Measurements from ENCODE around the gene MIEF1. TPM values are rescaled to one million over a fixed set of nuclear protein-coding genes. Genes with fewer than 3 reads are reported as not detected.

Gene MIEF1
- total and polyA plus RNA-seq, 2 experiments from 2014 or later = 13.2 to 40.1 TPM

DNA sequence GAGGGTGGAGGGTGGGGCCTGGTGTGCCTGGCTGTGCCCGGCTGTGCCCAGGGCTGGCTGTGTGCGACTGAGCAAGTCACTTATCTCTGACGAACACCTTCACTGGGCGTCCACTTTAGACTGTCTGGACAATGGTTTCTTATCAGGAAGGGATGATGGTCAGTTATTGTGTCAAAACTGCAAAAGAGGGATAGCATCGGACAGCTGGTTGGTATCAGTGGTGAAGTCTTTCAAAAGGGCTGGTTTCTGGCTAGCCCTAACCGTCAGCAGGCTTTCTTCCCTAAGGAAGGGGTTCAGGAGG, 49.4 kb upstream of the MIEF1 start:
- Histone ChIP-seq H3K9me2 (ENCODE audit: insufficient read depth) (no peaks in the 10 kb centered on the region), H3K36me3 (ENCODE audit: insufficient read depth) (no peaks in the 10 kb centered on the region), H2AFZ (no peak overlapping the region), H3K4me3 (no peak overlapping the region), H3K27me3 (ENCODE audit: insufficient read depth) (peaks cover 17% of the 10 kb centered on the region), H3K27ac (ENCODE audit: low read depth) (no peak overlapping the region), H3K4me1 (ENCODE audit: insufficient read depth) (peaks cover 15% of the 10 kb centered on the region), H3K79me2 (replicated peaks; ENCODE audit: insufficient read depth) (no peaks in the 10 kb centered on the region), H4K20me1 (replicated peaks; ENCODE audit: insufficient read depth) (no peaks in the 10 kb centered on the region), H3K4me2 (no peak overlapping the region), H3F3A (replicated peaks; ENCODE audit: low read depth) (peaks cover 11% of the 10 kb centered on the region; the same call in 1 of the 2 replicates)
- H3K9me3 Mint-ChIP-seq = no peaks in the 10 kb centered on the region; the same call in 2 of the 3 replicates
- no peak overlapping the region for H3K27ac Mint-ChIP-seq
- no peak for TF ChIP-seq EZH2phosphoT487 (IDR thresholded peaks at IDR 0.05; ENCODE audit: unreplicated experiment)
- TF ChIP-seq, protein P1, sequence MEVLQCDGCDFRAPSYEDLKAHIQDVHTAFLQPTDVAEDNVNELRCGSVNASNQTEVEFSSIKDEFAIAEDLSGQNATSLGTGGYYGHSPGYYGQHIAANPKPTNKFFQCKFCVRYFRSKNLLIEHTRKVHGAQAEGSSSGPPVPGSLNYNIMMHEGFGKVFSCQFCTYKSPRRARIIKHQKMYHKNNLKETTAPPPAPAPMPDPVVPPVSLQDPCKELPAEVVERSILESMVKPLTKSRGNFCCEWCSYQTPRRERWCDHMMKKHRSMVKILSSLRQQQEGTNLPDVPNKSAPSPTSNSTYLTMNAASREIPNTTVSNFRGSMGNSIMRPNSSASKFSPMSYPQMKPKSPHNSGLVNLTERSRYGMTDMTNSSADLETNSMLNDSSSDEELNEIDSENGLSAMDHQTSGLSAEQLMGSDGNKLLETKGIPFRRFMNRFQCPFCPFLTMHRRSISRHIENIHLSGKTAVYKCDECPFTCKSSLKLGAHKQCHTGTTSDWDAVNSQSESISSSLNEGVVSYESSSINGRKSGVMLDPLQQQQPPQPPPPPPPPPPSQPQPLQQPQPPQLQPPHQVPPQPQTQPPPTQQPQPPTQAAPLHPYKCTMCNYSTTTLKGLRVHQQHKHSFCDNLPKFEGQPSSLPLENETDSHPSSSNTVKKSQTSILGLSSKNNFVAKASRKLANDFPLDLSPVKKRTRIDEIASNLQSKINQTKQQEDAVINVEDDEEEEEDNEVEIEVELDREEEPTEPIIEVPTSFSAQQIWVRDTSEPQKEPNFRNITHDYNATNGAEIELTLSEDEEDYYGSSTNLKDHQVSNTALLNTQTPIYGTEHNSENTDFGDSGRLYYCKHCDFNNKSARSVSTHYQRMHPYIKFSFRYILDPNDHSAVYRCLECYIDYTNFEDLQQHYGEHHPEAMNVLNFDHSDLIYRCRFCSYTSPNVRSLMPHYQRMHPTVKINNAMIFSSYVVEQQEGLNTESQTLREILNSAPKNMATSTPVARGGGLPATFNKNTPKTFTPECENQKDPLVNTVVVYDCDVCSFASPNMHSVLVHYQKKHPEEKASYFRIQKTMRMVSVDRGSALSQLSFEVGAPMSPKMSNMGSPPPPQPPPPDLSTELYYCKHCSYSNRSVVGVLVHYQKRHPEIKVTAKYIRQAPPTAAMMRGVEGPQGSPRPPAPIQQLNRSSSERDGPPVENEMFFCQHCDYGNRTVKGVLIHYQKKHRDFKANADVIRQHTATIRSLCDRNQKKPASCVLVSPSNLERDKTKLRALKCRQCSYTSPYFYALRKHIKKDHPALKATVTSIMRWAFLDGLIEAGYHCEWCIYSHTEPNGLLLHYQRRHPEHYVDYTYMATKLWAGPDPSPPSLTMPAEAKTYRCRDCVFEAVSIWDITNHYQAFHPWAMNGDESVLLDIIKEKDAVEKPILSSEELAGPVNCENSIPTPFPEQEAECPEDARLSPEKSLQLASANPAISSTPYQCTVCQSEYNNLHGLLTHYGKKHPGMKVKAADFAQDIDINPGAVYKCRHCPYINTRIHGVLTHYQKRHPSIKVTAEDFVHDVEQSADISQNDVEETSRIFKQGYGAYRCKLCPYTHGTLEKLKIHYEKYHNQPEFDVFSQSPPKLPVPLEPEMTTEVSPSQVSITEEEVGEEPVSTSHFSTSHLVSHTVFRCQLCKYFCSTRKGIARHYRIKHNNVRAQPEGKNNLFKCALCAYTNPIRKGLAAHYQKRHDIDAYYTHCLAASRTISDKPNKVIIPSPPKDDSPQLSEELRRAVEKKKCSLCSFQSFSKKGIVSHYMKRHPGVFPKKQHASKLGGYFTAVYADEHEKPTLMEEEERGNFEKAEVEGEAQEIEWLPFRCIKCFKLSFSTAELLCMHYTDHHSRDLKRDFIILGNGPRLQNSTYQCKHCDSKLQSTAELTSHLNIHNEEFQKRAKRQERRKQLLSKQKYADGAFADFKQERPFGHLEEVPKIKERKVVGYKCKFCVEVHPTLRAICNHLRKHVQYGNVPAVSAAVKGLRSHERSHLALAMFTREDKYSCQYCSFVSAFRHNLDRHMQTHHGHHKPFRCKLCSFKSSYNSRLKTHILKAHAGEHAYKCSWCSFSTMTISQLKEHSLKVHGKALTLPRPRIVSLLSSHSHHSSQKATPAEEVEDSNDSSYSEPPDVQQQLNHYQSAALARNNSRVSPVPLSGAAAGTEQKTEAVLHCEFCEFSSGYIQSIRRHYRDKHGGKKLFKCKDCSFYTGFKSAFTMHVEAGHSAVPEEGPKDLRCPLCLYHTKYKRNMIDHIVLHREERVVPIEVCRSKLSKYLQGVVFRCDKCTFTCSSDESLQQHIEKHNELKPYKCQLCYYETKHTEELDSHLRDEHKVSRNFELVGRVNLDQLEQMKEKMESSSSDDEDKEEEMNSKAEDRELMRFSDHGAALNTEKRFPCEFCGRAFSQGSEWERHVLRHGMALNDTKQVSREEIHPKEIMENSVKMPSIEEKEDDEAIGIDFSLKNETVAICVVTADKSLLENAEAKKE (CRISPR knock-in tag; IDR thresholded peaks at IDR 0.05) = no peak
- no peak for TF ChIP-seq STAT1 (IDR thresholded peaks at IDR 0.05; ENCODE audit: unreplicated experiment)
- TF ChIP-seq EZH2 (IDR thresholded peaks at IDR 0.05; ENCODE audit: low read depth, unreplicated experiment) = no peak
- TF ChIP-seq ZNF114 (CRISPR knock-in tag; IDR thresholded peaks at IDR 0.05) = no peak
- no peak for ATAC-seq
- no peak overlapping the region for H3K4me3 Mint-ChIP-seq
- no peak for DNase-seq (ENCODE audit: low spot score)
- H3K4me1 Mint-ChIP-seq = peaks cover 34% of the 10 kb centered on the region
- peaks cover 38% of the 10 kb centered on the region for H3K27me3 Mint-ChIP-seq (ENCODE audit: insufficient read depth, low read depth, poor library complexity)
- peaks cover 3% of the 10 kb centered on the region; the same call in 1 of the 3 replicates for H3K36me3 Mint-ChIP-seq (ENCODE audit: low read depth)

DNA sequence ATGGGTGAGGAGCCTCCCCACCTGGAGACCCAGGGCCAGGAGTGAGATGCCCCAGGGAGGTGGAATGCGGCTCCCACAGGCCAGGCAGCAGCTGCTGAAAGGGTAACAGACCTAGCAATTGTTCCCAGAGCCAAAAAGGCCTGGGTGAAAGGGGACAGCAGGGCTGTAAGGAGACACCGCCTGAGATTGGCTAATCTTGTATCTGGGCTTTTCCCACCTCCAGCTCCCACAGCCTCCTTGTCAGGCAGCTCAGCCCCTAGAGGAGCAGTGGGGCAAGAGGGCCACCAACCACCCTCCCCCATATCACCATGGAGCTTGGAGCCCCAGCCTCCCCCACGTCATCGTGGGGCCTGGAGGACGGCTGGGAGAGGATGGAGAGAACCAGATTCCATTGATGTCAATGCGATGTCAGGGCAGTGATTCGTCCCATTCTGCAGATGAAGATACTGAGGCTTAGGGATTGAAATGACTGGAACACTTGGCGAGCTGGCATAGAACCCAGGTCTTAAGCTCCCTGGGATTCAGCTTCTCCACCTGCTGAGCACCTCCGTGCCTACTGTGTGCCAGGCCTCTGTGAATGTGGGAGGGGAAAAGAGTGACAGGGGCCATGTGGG, 48.2 kb upstream of the MIEF1 start:
- no peaks in the 10 kb centered on the region for H4K20me1 ChIP-seq (replicated peaks; ENCODE audit: insufficient read depth)
- H3K27ac ChIP-seq (ENCODE audit: low read depth) = no peak overlapping the region
- no peak overlapping the region for H3K4me3 Mint-ChIP-seq
- H3K27me3 ChIP-seq (ENCODE audit: insufficient read depth) = peaks cover 27% of the 10 kb centered on the region
- no peak overlapping the region for H2AFZ ChIP-seq
- H3K27ac Mint-ChIP-seq = no peak overlapping the region
- no peaks in the 10 kb centered on the region for H3K9me2 ChIP-seq (ENCODE audit: insufficient read depth)
- DNase-seq (ENCODE audit: low spot score) (peak; percentile 56), ATAC-seq (peak; percentile 65)
- H3K4me2 ChIP-seq = 0 out of 2 replicates have a peak overlapping the region, but pooled peaks have one; percentile 20
- peaks cover 3% of the 10 kb centered on the region; the same call in 1 of the 3 replicates for H3K36me3 Mint-ChIP-seq (ENCODE audit: low read depth)
- no peak overlapping the region for H3K4me3 ChIP-seq
- no peaks in the 10 kb centered on the region; the same call in 2 of the 3 replicates for H3K9me3 Mint-ChIP-seq
- H3K36me3 ChIP-seq (ENCODE audit: insufficient read depth) = no peaks in the 10 kb centered on the region
- H3K4me1 ChIP-seq (ENCODE audit: insufficient read depth) = peaks cover 18% of the 10 kb centered on the region
- no peaks in the 10 kb centered on the region for H3K79me2 ChIP-seq (replicated peaks; ENCODE audit: insufficient read depth)
- H3K4me1 Mint-ChIP-seq = peaks cover 36% of the 10 kb centered on the region
- peaks cover 11% of the 10 kb centered on the region; the same call in 1 of the 2 replicates for H3F3A ChIP-seq (replicated peaks; ENCODE audit: low read depth)
- H3K27me3 Mint-ChIP-seq (ENCODE audit: insufficient read depth, low read depth, poor library complexity) = peaks cover 42% of the 10 kb centered on the region
- TF ChIP-seq, protein P2, sequence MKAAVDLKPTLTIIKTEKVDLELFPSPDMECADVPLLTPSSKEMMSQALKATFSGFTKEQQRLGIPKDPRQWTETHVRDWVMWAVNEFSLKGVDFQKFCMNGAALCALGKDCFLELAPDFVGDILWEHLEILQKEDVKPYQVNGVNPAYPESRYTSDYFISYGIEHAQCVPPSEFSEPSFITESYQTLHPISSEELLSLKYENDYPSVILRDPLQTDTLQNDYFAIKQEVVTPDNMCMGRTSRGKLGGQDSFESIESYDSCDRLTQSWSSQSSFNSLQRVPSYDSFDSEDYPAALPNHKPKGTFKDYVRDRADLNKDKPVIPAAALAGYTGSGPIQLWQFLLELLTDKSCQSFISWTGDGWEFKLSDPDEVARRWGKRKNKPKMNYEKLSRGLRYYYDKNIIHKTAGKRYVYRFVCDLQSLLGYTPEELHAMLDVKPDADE (IDR thresholded peaks at IDR 0.05) = no peak
- no peak for TF ChIP-seq EZH2phosphoT487 (IDR thresholded peaks at IDR 0.05; ENCODE audit: unreplicated experiment)
- TF ChIP-seq NANOG (IDR thresholded peaks at IDR 0.05; ENCODE audit: borderline replicate concordance) = no peak
- TF ChIP-seq JUNB (IDR thresholded peaks at IDR 0.05; ENCODE audit: unreplicated experiment) = no peak
- no peak for TF ChIP-seq ZNF331 (CRISPR knock-in tag; IDR thresholded peaks at IDR 0.05; ENCODE audit: low read depth)
- TF ChIP-seq ZNF114 (CRISPR knock-in tag; IDR thresholded peaks at IDR 0.05) = no peak
- no peak for TF ChIP-seq EZH2 (IDR thresholded peaks at IDR 0.05; ENCODE audit: low read depth, unreplicated experiment)
- TF ChIP-seq POLR2AphosphoS5 (IDR thresholded peaks at IDR 0.05; ENCODE audit: low read depth) = no peak

Measured in GM23338 (cell line).